HEK293 (cell line): ENCODE measurements around the gene TMEM150A.

Experiments
- BCL11A ChIP-seq: fragments of 450-650 bp; formaldehyde crosslinking; IDR thresholded peaks from 2 replicates; pipeline ENCODE4 v1.5.1; 2016; ENCODE audit warnings: low read depth, missing biosample characterization, missing genetic modification characterization
- ELK4 ChIP-seq: IDR thresholded peaks from 2 replicates; pipeline ENCODE4 v1.6.1; 2011; ENCODE audit warnings: mild to moderate bottlenecking, low read depth, low read length, borderline replicate concordance
- IKZF3 ChIP-seq: fragments of 450-650 bp; IDR thresholded peaks from 2 replicates; pipeline ENCODE4 v1.5.0; 2018; ENCODE audit warnings: missing biosample characterization, mild to moderate bottlenecking, missing genetic modification characterization, moderate library complexity
- SP3 ChIP-seq: fragments of 450-650 bp; formaldehyde crosslinking; IDR thresholded peaks from 2 replicates; pipeline ENCODE4 v1.5.1; 2016; ENCODE audit warnings: missing biosample characterization, missing genetic modification characterization
- SP7 ChIP-seq: fragments of 450-650 bp; formaldehyde crosslinking; IDR thresholded peaks from 2 replicates; pipeline ENCODE4 v1.5.1; 2016; ENCODE audit warnings: missing biosample characterization, missing genetic modification characterization
- ZBTB10 ChIP-seq: fragments of 450-650 bp; formaldehyde crosslinking; IDR thresholded peaks from 2 replicates; pipeline ENCODE4 v1.5.1; 2016; ENCODE audit warnings: missing biosample characterization, missing genetic modification characterization
- ZBTB26 ChIP-seq: fragments of 450-650 bp; formaldehyde crosslinking; optimal IDR thresholded peaks from 2 replicates; pipeline ENCODE3; 2016; ENCODE audit warnings: missing biosample characterization, mild to moderate bottlenecking, missing genetic modification characterization
- ZBTB49 ChIP-seq: fragments of 450-650 bp; formaldehyde crosslinking; IDR thresholded peaks from 2 replicates; pipeline ENCODE4 v1.5.1; 2016; ENCODE audit warnings: missing biosample characterization, missing genetic modification characterization, low read depth
- ZFP41 ChIP-seq: fragments of 450-650 bp; formaldehyde crosslinking; IDR thresholded peaks from 2 replicates; pipeline ENCODE4 v1.5.1; 2016; ENCODE audit warnings: missing biosample characterization, missing genetic modification characterization, borderline replicate concordance
- ZNF148 ChIP-seq: fragments of 450-650 bp; formaldehyde crosslinking; IDR thresholded peaks from 2 replicates; pipeline ENCODE4 v1.5.0; 2017; ENCODE audit warnings: missing biosample characterization, missing genetic modification characterization, borderline replicate concordance
- ZNF175 ChIP-seq: fragments of 450-650 bp; formaldehyde crosslinking; IDR thresholded peaks from 2 replicates; pipeline ENCODE4 v1.5.1; 2016; ENCODE audit warnings: missing biosample characterization, missing genetic modification characterization
- ZNF221 ChIP-seq: fragments of 450-650 bp; formaldehyde crosslinking; IDR thresholded peaks from 2 replicates; pipeline ENCODE4 v1.5.1; 2017; ENCODE audit warnings: missing biosample characterization, missing genetic modification characterization, borderline replicate concordance
- ZNF488 ChIP-seq: fragments of 450-650 bp; formaldehyde crosslinking; IDR thresholded peaks from 2 replicates; pipeline ENCODE4 v1.5.1; 2016; ENCODE audit warnings: missing biosample characterization, missing genetic modification characterization
- ZNF518A ChIP-seq: fragments of 450-650 bp; formaldehyde crosslinking; conservative IDR thresholded peaks from 2 replicates; pipeline ENCODE4 v1.5.1; 2016; ENCODE audit warnings: low read depth, missing biosample characterization, missing genetic modification characterization
- ZNF529 ChIP-seq: fragments of 450-650 bp; formaldehyde crosslinking; IDR thresholded peaks from 2 replicates; pipeline ENCODE4 v1.5.1; 2017; ENCODE audit warnings: missing genetic modification characterization, missing biosample characterization; ENCODE audit not compliant: insufficient replicate concordance
- ZNF626 ChIP-seq: fragments of 450-650 bp; sonication (Bioruptor Pico); formaldehyde crosslinking; IDR thresholded peaks from 2 replicates; pipeline ENCODE4 v1.5.1; 2018; ENCODE audit warnings: missing biosample characterization, missing genetic modification characterization, inconsistent platforms
- ZNF658 ChIP-seq: fragments of 450-650 bp; formaldehyde crosslinking; IDR thresholded peaks from 2 replicates; pipeline ENCODE4; 2016; ENCODE audit warnings: missing biosample characterization, missing genetic modification characterization
- ZNF692 ChIP-seq: fragments of 450-650 bp; formaldehyde crosslinking; IDR thresholded peaks from 2 replicates; pipeline ENCODE4 v1.5.1; 2016; ENCODE audit warnings: missing biosample characterization, missing genetic modification characterization
- ZNF747 ChIP-seq: fragments of 450-650 bp; formaldehyde crosslinking; IDR thresholded peaks from 2 replicates; pipeline ENCODE4 v1.5.1; 2016; ENCODE audit warnings: missing biosample characterization, missing genetic modification characterization

Gene TMEM150A

GRCh38 chr2:85611705-85612587 is 9.4 kb upstream of the TMEM150A start, which contains the start of gene C2orf68 (continued):
- TF ChIP-seq ZNF518A (tag by site-specific recombination) (peak; percentile 53), ZNF692 (tag by site-specific recombination) (no peak), BCL11A (tag by site-specific recombination) (no peak), ELK4 (no peak), ZNF658 (tag by site-specific recombination) (no peak), ZNF221 (tag by site-specific recombination) (no peak), ZNF747 (tag by site-specific recombination) (no peak), SP3 (tag by site-specific recombination) (peak; percentile 86), ZNF488 (tag by site-specific recombination) (no peak), ZNF175 (tag by site-specific recombination) (no peak), ZBTB26 (peak; percentile 89), ZBTB49 (no peak), ZNF529 (tag by site-specific recombination) (no peak), ZBTB10 (no peak), ZNF626 (tag by site-specific recombination) (no peak), IKZF3 (no peak), SP7 (tag by site-specific recombination) (peak; percentile 26; the same call in 1 of the 2 replicates), ZFP41 (tag by site-specific recombination) (no peak), ZNF148 (tag by site-specific recombination) (no peak)
